Liver (tissue), 9 donors: ENCODE data around the gene SS18L1. TPM values are rescaled to one million over a fixed set of nuclear protein-coding genes. Genes with fewer than 3 reads are reported as not detected.

Source experiments
- DNase-seq: peaks from one replicate; pipeline ENCODE4 v3.0.0-alpha.2; 2017; ENCODE audit warnings: low spot score
- H3K27ac ChIP-seq, 2 donors: one replicate each; pipeline ENCODE4 v1.7.0; 2013; ENCODE audit warnings: inconsistent platforms in 2 of 2, low read length in 2 of 2, control low read depth in 1 of 2, low read depth in 1 of 2, mild to moderate bottlenecking in 1 of 2
- H3K27me3 ChIP-seq, 4 donors: one replicate each; pipeline versions ENCODE4 v1.6.1 to v1.7.0; 2013; ENCODE audit warnings: low read length in 3 of 4, inconsistent platforms in 1 of 4, mild to moderate bottlenecking in 1 of 4, moderate library complexity in 1 of 4; ENCODE audit not compliant: control insufficient read depth in 4 of 4, insufficient read depth in 4 of 4
- H3K36me3 ChIP-seq, 4 donors: one replicate each; pipeline versions ENCODE4 v1.6.1 to v1.7.0; 2013; ENCODE audit warnings: low read length in 3 of 4, mild to moderate bottlenecking in 3 of 4, low read depth in 1 of 4, moderate library complexity in 1 of 4; ENCODE audit not compliant: control insufficient read depth in 4 of 4, insufficient read depth in 3 of 4
- H3K4me1 ChIP-seq, 4 donors: one replicate each; pipeline versions ENCODE4 v1.6.1 to v1.7.0; 2013; ENCODE audit warnings: low read length in 3 of 4, mild to moderate bottlenecking in 3 of 4, moderate library complexity in 1 of 4; ENCODE audit not compliant: control insufficient read depth in 4 of 4, insufficient read depth in 4 of 4
- H3K4me3 ChIP-seq, 3 donors: one replicate each; pipeline versions ENCODE4 v1.6.1 to v1.7.0; 2013; ENCODE audit warnings: low read length in 3 of 3, control low read depth in 1 of 3, low read depth in 1 of 3, mild to moderate bottlenecking in 1 of 3
- H3K9ac ChIP-seq, 2 donors: one replicate each; pipeline ENCODE4 v1.7.0; 2013; ENCODE audit warnings: low read length in 2 of 2, mild to moderate bottlenecking in 2 of 2, moderate library complexity in 2 of 2, control low read depth in 1 of 2, low read depth in 1 of 2
- H3K9me3 ChIP-seq, 4 donors: one replicate each; pipeline versions ENCODE4 v1.6.1 to v1.7.0; 2013; ENCODE audit warnings: low read length in 3 of 4; ENCODE audit not compliant: control insufficient read depth in 4 of 4
- EGR1 ChIP-seq, 2 donors: IDR thresholded peaks; 2 replicates each; pipeline ENCODE4 v1.6.1; 2016 to 2018; ENCODE audit warnings: antibody characterized with exemption in 2 of 2, low read depth in 2 of 2
- FOXA1 ChIP-seq: IDR thresholded peaks from 2 replicates; pipeline ENCODE4 v1.6.1; 2016; ENCODE audit warnings: antibody characterized with exemption
- FOXA2 ChIP-seq: IDR thresholded peaks from 2 replicates; pipeline ENCODE4 v1.6.1; 2016; ENCODE audit warnings: antibody characterized with exemption
- GABPA ChIP-seq, 2 donors: IDR thresholded peaks in 1 of 2; conservative IDR thresholded peaks in 1 of 2; 2 replicates each; pipeline ENCODE4 v1.6.1; 2016; ENCODE audit warnings: antibody characterized with exemption in 2 of 2, mild to moderate bottlenecking in 1 of 2, moderate library complexity in 1 of 2
- HNF4A ChIP-seq, 2 donors: conservative IDR thresholded peaks; 2 replicates each; pipeline ENCODE4 v1.6.1; 2016; ENCODE audit warnings: antibody characterized with exemption in 2 of 2, mild to moderate bottlenecking in 2 of 2
- HNF4G ChIP-seq: IDR thresholded peaks from 2 replicates; pipeline ENCODE4 v1.6.1; 2016; ENCODE audit warnings: antibody characterized with exemption
- JUND ChIP-seq, 2 donors: IDR thresholded peaks; 2 replicates each; pipeline ENCODE4 v1.6.1; 2016; ENCODE audit warnings: antibody characterized with exemption in 2 of 2
- NR2F2 ChIP-seq: IDR thresholded peaks from 2 replicates; pipeline ENCODE4 v1.6.1; 2016; ENCODE audit warnings: antibody characterized with exemption
- RAD21 ChIP-seq, 2 donors: IDR thresholded peaks; 2 replicates each; pipeline ENCODE4 v1.6.1; 2016; ENCODE audit warnings: antibody characterized with exemption in 2 of 2, mild to moderate bottlenecking in 2 of 2
- RXRA ChIP-seq, 2 donors: IDR thresholded peaks; 2 replicates each; pipeline ENCODE4 v1.6.1; 2017 to 2018; ENCODE audit warnings: antibody characterized with exemption in 2 of 2, mild to moderate bottlenecking in 1 of 2
- SP1 ChIP-seq: IDR thresholded peaks from 2 replicates; pipeline ENCODE4 v1.6.1; 2018; ENCODE audit warnings: antibody characterized with exemption, mild to moderate bottlenecking
- TAF1 ChIP-seq: conservative IDR thresholded peaks from 2 replicates; pipeline ENCODE4 v1.6.1; 2016; ENCODE audit warnings: antibody characterized with exemption, mild to moderate bottlenecking
- YY1 ChIP-seq: IDR thresholded peaks from 2 replicates; pipeline ENCODE4 v1.6.1; 2016; ENCODE audit warnings: antibody characterized with exemption, mild to moderate bottlenecking
- WGBS: extraction: QIAGEN DNeasy Blood & Tissue Kit; methylation state at CpG from one replicate; pipeline ENCODE4 v1.1.7; 2013; 5-methylcytosine and 5-hydroxymethylcytosine counted together
- polyA plus RNA-seq, 2 donors: library from polyadenylated mRNA; stranded (reverse) in 1 of 2; unstranded in 1 of 2; fragments of 200-250 nt in 1 of 2; fragments of >200 nt in 1 of 2; fragmentation: Nextera tagmentation in 1 of 2; extraction: Ambion mirVana in 1 of 2; gene quantifications; one replicate each; pipeline versions ENCODE4 v1.2.1 to v1.2.3, GENCODE V29; 2013 to 2015
- total RNA-seq, 2 donors: library from RNA; depleted of rRNA; stranded (reverse); fragments of >200 nt; gene quantifications; one replicate each; pipeline ENCODE4 v1.2.3, GENCODE V29; 2014
- TF ChIP-seq, protein P1 (sequence below): IDR thresholded peaks from 2 replicates; pipeline ENCODE4 v1.6.1; 2016; ENCODE audit warnings: antibody characterized with exemption, mild to moderate bottlenecking
- TF ChIP-seq, protein P2 (sequence below): IDR thresholded peaks from 2 replicates; pipeline ENCODE4 v1.6.1; 2016; ENCODE audit warnings: antibody characterized with exemption
- TF ChIP-seq, protein P3 (sequence below): IDR thresholded peaks from 2 replicates; pipeline ENCODE4 v1.6.1; 2016; ENCODE audit warnings: antibody characterized with exemption
- TF ChIP-seq, protein P4 (sequence below): IDR thresholded peaks from 2 replicates; pipeline ENCODE4 v1.6.1; 2016; ENCODE audit warnings: antibody characterized with exemption
- TF ChIP-seq, protein P5 (sequence below): fragments of 150-350 bp; IDR thresholded peaks from 2 replicates; pipeline ENCODE4 v1.5.1; 2017; ENCODE audit warnings: improper control_type of control experiment, low read depth, low read length; ENCODE audit not compliant: missing input control
- donor health status: healthy.
- donor health status: healthy.
- donor health status: healthy.
- donor health status: healthy.
- donor health status: healthy.

Gene SS18L1
- total and polyA plus RNA-seq, 4 donors: 6.1 to 24.3 (median 16.7) TPM

DNA sequence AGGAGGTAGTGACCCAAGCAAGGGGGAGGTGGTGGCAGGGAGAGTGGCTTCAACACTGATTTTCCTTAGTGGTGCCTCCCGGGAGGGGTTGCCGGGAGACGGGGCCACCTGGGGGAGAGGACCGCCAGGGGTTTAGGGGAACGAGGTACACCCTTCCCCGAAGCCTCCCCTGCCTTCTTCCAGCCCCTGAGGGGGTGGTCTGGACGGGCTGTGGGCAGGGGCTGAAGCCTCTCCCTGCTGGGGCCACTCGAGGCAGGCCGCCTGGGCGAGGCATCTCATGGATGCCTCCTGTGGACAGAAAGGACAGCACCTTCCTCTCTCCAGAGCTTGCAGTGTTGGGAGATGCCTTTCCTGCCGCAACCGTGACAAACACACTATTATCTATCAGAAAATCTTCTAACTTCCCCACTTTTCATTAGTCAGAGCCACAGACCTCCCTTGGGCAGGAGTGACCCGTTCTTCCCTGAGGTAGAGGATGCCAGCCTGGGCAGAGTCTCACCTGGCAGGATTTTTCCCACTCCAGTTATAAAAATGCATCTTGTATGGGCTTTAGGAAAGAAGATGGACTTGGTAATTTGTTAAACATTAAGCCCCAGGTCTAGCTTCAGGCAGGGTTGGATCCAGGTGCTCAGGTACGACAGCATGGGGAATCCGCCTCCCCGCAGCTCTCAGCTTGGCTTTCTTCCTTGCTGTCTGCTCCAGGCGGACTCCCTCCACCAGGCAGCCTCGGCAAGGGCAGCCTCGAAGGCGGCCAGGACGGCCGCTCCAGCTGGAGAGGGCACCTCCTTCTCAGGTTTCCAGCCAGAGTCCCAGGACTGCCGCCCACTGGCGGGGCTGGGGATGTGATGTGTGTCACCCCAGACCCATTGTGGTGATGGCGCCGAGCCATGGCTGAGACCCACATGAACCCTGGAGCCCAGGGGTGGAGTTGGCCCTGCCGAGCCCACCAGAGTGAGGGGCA is 65.5 kb downstream of the SS18L1 start:
- Histone ChIP-seq H3K27ac (no peak overlapping the region), H3K36me3 (no peaks in the 10 kb centered on the region), H3K4me1 (peaks cover 0 to 2% (median 0%) of the 10 kb centered on the region in 4 donors), H3K27me3 (no peaks in the 10 kb centered on the region), H3K9me3 (no peaks in the 10 kb centered on the region), H3K9ac (no peak overlapping the region), H3K4me3 (no peak overlapping the region)
- no peak for DNase-seq
- WGBS: 54% methylated on average over 27 of the region's 27 CpGs
- TF ChIP-seq HNF4A (conservative IDR thresholded peaks at IDR 0.05) (no peak), FOXA2 (no peak), TAF1 (no peak), FOXA1 (no peak), HNF4G (no peak)
- TF ChIP-seq, protein P1, sequence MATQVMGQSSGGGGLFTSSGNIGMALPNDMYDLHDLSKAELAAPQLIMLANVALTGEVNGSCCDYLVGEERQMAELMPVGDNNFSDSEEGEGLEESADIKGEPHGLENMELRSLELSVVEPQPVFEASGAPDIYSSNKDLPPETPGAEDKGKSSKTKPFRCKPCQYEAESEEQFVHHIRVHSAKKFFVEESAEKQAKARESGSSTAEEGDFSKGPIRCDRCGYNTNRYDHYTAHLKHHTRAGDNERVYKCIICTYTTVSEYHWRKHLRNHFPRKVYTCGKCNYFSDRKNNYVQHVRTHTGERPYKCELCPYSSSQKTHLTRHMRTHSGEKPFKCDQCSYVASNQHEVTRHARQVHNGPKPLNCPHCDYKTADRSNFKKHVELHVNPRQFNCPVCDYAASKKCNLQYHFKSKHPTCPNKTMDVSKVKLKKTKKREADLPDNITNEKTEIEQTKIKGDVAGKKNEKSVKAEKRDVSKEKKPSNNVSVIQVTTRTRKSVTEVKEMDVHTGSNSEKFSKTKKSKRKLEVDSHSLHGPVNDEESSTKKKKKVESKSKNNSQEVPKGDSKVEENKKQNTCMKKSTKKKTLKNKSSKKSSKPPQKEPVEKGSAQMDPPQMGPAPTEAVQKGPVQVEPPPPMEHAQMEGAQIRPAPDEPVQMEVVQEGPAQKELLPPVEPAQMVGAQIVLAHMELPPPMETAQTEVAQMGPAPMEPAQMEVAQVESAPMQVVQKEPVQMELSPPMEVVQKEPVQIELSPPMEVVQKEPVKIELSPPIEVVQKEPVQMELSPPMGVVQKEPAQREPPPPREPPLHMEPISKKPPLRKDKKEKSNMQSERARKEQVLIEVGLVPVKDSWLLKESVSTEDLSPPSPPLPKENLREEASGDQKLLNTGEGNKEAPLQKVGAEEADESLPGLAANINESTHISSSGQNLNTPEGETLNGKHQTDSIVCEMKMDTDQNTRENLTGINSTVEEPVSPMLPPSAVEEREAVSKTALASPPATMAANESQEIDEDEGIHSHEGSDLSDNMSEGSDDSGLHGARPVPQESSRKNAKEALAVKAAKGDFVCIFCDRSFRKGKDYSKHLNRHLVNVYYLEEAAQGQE: no peak
- TF ChIP-seq, protein P2, sequence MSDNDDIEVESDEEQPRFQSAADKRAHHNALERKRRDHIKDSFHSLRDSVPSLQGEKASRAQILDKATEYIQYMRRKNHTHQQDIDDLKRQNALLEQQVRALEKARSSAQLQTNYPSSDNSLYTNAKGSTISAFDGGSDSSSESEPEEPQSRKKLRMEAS: no peak

DNA sequence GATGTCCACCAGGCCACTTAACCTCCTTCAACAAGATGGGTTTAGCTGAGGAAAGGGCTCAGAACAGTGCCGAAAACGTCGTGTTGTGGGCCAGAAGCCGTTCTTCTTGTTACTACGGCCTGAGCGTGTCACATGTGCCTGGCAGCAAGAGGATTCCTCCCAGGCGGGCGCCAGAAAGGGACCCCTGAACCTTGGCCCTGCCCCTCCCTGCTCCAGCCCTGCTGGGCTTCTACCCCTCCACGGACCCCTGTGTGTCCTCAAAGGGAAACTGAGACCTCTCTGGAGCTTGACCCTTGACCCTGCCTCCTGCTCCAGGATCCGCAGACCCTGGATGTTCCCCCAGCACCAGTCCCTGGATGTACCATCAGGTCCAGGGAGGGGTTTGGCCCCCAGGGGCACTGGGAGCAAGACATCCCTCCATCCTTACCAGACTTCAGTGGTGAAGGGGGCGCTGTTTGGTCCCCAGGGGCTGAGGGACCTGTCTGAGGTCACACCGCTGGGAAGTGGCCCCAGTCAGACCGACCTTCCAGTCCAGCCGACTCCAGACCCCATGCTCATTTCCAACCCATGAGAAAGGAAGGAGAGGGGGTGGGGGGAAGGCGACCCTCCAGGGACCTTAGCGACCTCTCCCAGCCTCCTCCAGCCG is 66.4 kb downstream of the SS18L1 start:
- Histone ChIP-seq H3K4me3 (no peak overlapping the region), H3K36me3 (no peaks in the 10 kb centered on the region), H3K27ac (no peak overlapping the region), H3K9me3 (no peaks in the 10 kb centered on the region), H3K4me1 (peaks cover 0 to 4% (median 0%) of the 10 kb centered on the region in 4 donors), H3K9ac (no peak overlapping the region), H3K27me3 (no peaks in the 10 kb centered on the region)
- DNase-seq: no peak
- 60% methylated on average over 17 of the region's 17 CpGs for WGBS
- TF ChIP-seq, protein P2: no peak
- TF ChIP-seq, protein P1: no peak
- no peak for TF ChIP-seq RAD21 (IDR thresholded peaks at IDR 0.05)
- no peak for TF ChIP-seq NR2F2
- no peak for TF ChIP-seq EGR1 (IDR thresholded peaks at IDR 0.05; ENCODE audit: low read depth in 2 of 2)
- no peak for TF ChIP-seq HNF4A (conservative IDR thresholded peaks at IDR 0.05)
- TF ChIP-seq TAF1: no peak
- no peak for TF ChIP-seq FOXA1
- no peak for TF ChIP-seq JUND (IDR thresholded peaks at IDR 0.05)
- no peak for TF ChIP-seq RXRA (IDR thresholded peaks at IDR 0.05)
- no peak for TF ChIP-seq SP1
- TF ChIP-seq HNF4G: no peak
- TF ChIP-seq, protein P3, sequence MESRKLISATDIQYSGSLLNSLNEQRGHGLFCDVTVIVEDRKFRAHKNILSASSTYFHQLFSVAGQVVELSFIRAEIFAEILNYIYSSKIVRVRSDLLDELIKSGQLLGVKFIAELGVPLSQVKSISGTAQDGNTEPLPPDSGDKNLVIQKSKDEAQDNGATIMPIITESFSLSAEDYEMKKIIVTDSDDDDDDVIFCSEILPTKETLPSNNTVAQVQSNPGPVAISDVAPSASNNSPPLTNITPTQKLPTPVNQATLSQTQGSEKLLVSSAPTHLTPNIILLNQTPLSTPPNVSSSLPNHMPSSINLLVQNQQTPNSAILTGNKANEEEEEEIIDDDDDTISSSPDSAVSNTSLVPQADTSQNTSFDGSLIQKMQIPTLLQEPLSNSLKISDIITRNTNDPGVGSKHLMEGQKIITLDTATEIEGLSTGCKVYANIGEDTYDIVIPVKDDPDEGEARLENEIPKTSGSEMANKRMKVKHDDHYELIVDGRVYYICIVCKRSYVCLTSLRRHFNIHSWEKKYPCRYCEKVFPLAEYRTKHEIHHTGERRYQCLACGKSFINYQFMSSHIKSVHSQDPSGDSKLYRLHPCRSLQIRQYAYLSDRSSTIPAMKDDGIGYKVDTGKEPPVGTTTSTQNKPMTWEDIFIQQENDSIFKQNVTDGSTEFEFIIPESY: no peak
- TF ChIP-seq, protein P4, sequence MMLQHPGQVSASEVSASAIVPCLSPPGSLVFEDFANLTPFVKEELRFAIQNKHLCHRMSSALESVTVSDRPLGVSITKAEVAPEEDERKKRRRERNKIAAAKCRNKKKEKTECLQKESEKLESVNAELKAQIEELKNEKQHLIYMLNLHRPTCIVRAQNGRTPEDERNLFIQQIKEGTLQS: no peak
- TF ChIP-seq FOXA2: no peak
- no peak for TF ChIP-seq GABPA (IDR thresholded peaks at IDR 0.05 in 1 of 2, conservative IDR thresholded peaks at IDR 0.05 in 1 of 2)
- no peak for TF ChIP-seq YY1
- TF ChIP-seq, protein P5, sequence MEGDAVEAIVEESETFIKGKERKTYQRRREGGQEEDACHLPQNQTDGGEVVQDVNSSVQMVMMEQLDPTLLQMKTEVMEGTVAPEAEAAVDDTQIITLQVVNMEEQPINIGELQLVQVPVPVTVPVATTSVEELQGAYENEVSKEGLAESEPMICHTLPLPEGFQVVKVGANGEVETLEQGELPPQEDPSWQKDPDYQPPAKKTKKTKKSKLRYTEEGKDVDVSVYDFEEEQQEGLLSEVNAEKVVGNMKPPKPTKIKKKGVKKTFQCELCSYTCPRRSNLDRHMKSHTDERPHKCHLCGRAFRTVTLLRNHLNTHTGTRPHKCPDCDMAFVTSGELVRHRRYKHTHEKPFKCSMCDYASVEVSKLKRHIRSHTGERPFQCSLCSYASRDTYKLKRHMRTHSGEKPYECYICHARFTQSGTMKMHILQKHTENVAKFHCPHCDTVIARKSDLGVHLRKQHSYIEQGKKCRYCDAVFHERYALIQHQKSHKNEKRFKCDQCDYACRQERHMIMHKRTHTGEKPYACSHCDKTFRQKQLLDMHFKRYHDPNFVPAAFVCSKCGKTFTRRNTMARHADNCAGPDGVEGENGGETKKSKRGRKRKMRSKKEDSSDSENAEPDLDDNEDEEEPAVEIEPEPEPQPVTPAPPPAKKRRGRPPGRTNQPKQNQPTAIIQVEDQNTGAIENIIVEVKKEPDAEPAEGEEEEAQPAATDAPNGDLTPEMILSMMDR: no peak
